Measurements from ENCODE around the gene NR1D2. TPM values are rescaled to one million over a fixed set of nuclear protein-coding genes. Genes with fewer than 3 reads are reported as not detected.
"Not testable (repeated sequence)": the region's sequence is repeated elsewhere in the genome, so short reads cannot be mapped to it uniquely, and the experiment has no call there.

NR1D2 gene
- 10 to 100 TPM; 42.5 to 50.0 (median 43.0) TPM for polyA plus RNA-seq (ENCODE audit: insufficient read length in 3 of 3)

DNA sequence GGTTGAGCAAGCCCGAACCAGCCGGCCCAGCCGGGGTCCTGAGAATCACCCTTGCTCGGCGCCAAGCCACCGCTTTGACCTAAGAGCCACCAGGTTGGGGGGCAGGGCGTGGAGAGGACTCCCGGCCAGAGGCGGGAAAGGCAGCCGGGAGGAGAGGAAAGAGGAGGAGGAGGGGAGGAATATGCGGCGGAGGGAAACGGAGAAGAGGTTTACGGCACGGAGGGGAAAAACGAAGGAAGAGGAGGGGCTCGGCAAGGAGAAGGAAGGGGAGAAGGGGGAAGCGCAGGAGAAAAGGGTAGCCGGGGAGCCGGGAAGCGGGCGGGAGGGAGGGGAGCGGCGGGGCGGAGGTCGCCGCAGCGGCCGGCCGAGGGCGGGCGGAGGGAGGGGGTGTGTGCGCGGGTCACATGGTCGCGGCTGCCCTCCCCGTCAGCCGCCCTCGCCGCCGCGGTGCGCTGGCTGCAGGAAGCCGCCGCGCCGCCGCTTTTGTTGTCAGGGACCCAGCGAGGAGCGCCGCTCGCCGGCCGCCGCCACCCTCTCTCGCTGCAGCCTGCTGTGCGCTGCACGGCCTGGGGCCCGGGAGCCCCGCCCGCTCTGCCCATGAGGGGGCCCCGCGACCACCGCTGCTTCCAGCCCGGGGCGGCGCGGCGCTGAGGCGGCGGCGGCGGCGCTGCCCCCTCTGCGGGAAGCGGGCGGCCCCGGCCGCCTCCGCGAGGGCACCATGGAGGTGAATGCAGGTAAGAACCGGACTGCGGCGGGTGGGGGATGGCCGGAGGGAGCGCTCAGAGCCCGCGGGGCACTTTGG is at the start of gene NR1D2:
Gene NR1D2 (plus strand): TSS at position 426 of the 802 bp plus-strand sequence. CDS start 293 bp downstream, at position 719.
- DNase-seq (ENCODE audit: low read depth in 3 of 3, low spot score in 2 of 3): no peak

DNA sequence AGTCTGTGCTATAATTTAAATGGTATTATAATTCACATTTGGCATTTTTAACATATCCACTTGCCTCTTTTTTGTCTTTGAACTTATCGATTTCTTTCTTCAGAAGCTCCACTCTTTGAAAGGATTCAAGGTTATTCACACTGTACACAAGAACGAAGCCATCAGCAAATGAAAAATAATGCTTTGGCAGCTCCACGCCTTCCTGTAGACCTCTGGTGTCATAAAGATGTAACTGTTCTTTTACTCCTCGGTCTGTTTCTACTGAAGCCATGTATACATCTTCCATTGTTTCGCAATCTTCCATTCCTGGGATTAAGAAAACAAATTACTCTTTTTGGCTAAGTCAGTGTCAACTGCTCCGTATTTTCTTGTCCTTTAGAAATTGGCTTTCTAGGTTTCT is 44.3 kb upstream of the NR1D2 start:
- no peak for DNase-seq (ENCODE audit: low read depth in 3 of 3, low spot score in 2 of 3)

DNA sequence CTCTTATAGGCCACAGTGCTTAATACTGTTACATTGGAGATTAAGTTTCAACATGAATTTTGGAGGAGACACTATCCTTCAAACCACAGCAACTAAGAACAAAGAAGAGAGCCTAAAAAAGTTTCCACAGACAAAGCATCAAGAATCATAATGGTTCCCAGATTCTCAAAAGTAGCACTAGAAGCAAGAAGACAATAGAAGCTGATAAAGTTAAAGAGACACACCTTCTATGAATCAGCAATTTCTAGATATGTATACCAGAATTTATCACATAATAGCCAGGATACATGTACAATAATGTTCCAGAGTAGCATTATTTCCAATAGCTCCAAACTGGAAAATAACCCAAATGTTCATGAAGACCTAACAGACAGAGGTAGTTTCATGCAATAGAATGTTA is 40.5 kb upstream of the NR1D2 start:
- no peak for DNase-seq (ENCODE audit: low read depth in 3 of 3, low spot score in 2 of 3)

DNA sequence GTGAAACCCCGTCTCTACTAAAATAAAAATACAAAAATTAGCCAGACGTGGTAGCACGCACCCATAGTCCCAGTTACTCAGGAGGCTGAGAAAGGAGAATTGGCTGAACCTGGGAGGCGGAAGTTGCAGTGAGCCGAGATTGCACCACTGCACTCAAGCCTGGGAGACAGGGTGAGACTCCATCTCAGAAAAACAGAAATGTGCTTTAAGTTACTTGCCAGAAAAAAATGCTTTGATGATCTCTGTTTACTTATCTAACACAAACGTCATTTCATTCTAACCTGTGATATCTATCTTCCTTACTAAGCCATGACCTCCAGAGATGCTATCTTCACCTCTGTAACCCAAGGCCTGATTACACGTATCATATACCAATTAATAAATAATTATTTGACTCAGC is 35.7 kb upstream of the NR1D2 start:
- DNase-seq (ENCODE audit: low read depth in 3 of 3, low spot score in 2 of 3): no peak

- DNase-seq (ENCODE audit: low read depth in 3 of 3, low spot score in 2 of 3): no peak
These were observed 33.7 kb upstream of the NR1D2 start for GRCh38 chr3:23911397-23911796.

DNA sequence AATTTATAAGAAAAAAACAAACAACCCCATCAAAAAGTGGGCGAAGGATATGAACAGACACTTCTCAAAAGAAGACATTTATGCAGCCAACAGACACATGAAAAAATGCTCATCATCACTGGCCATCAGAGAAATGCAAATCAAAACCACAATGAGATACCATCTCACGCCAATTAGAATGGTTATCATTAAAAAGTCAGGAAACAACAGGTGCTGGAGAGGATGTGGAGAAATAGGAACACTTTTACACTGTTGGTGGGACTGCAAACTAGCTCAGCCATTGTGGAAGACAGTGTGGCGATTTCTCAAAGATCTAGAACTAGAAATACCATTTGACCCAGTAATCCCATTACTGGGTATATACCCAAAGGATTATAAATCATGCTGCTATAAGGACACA is 32.8 kb upstream of the NR1D2 start:
- DNase-seq (ENCODE audit: low read depth in 3 of 3, low spot score in 2 of 3): not testable (repeated sequence)

GRCh38 chr3:23913182-23913581 is 31.9 kb upstream of the NR1D2 start:
- DNase-seq (ENCODE audit: low read depth in 3 of 3, low spot score in 2 of 3): no peak

- DNase-seq (ENCODE audit: low read depth in 3 of 3, low spot score in 2 of 3): no peak
These were observed 31.0 kb upstream of the NR1D2 start for GRCh38 chr3:23913873-23914743.

DNA sequence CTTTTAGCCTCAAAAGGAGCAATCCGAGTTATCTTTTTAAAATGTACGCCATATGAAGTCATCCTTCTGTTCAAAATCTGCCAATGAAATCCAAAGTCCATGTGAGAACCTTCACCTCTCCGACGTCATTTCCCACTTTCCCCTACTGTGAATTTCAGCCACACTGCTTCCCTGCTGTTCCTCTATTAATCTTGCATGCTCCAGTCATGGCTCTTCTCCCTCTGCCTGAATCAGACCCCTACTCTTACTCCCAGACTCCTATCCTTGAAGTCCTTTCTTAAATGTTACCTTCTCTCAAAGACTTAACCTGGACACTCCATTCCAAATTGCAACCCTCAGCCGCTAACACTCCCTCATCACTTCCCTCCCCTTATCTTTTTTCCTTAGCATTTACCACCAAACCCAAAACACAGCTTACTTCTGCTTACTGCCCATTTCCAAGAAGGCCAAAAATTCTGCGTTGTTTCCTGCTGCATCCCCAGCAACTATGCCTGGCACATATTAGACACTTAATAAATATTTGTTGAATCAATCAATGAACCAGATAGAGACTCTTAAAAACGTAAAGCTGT is 29.5 kb upstream of the NR1D2 start:
- DNase-seq (ENCODE audit: low read depth in 3 of 3, low spot score in 2 of 3): no peak

DNA sequence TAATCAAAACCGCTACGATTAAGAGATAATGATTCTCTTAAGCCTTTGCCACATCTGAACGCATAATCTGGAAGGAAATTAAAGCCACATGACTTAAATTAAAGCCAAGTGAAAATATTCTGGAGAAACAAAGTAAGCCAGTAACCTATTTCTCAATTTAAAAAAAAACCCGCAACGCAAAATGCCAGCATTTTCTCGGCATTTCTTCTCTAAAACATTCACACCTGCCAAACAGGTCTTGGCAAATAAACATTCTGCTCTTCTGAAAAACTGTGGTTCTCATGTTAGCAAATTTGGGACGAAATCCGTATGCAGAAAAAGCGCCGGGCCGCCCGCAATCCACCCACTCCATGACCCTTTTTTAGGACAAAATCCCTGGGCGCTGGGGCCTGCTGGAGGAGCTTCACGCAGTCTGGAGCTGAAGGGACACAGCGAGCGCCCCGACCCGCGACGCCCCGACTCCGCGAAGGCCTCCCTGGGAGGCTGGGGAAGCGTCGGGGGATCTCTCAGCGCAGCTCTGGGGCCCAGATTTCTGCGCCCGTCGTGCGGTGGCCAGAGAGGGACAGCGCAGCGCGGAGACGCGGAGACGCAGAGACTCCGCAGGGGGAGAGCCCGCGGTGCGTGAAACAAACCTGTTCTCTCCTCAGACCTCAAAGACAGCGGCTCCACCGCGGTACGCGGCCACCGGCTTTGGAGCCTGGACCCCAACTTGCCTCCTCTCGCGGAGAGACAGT is 28.8 kb upstream of the NR1D2 start:
- DNase-seq (ENCODE audit: low read depth in 3 of 3, low spot score in 2 of 3): no peak

- peak; percentile 93 to 94 (median 94) for DNase-seq (ENCODE audit: low read depth in 3 of 3, low spot score in 2 of 3)
These were observed 28.0 kb upstream of the NR1D2 start, which contains the start of the genes NKIRAS1 and RPL15 for GRCh38 chr3:23916886-23917678. Gene NKIRAS1, minus strand, starts transcription at chr3:23916990. Its CDS starts 6,086 bp downstream, at chr3:23910904. Gene RPL15, plus strand, starts transcription at chr3:23917132. Its CDS starts 728 bp downstream, at chr3:23917860.

GRCh38 chr3:23917679-23918303 is 27.3 kb upstream of the NR1D2 start:
- peak in 1 of 3 donors; percentile 47 for DNase-seq (ENCODE audit: low read depth in 3 of 3, low spot score in 2 of 3)

DNA sequence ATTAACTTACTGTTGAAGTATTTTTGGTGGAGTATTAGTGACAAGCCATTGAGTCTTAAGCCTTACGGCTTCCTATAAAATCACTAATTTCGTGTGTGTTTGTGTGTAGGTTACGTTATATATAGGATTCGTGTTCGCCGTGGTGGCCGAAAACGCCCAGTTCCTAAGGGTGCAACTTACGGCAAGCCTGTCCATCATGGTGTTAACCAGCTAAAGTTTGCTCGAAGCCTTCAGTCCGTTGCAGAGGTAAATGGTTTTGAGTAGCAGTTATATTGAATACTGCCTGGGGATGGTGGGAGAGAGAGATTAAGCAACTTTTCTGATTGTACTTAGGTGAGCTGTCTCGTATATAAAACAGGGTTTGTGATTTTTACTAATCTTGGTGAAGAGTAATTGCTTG is 26.8 kb upstream of the NR1D2 start:
- DNase-seq (ENCODE audit: low read depth in 3 of 3, low spot score in 2 of 3): not testable (repeated sequence)

DNA sequence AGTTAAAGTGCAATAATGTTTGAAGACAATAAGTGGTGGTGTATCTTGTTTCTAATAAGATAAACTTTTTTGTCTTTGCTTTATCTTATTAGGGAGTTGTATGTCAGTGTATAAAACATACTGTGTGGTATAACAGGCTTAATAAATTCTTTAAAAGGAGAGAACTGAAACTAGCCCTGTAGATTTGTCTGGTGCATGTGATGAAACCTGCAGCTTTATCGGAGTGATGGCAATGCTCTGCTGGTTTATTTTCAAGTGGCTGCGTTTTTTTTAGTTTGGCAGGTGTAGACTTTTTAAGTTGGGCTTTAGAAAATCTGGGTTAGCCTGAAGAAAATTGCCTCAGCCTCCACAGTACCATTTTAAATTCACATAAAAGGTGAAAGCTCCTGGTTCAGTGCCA is 25.5 kb upstream of the NR1D2 start:
- DNase-seq (ENCODE audit: low read depth in 3 of 3, low spot score in 2 of 3): no peak

DNA sequence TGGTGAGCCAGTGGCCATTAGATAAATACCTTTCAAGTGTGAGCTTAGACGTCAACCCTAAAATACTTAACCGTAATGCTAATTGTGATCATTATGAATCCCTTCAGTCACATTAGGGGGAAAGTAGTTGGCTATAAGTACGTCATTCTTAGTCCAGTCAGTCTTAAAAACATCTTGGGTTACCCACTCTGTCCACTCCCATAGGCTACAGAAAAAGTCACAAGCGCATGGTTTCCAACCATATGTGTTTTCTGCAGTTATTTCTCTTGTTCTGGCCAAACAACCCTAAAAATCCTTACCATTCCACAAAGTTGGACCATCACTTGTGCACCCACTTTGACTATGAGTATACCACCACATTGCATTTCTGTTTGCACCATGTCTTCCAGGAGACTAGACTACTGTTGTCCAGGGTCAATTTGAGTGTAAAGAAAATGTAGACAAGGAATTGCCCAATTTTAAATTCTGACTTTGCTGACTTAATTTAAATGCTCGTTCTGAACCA is 24.9 kb upstream of the NR1D2 start:
- DNase-seq (ENCODE audit: low read depth in 3 of 3, low spot score in 2 of 3): no peak

DNA sequence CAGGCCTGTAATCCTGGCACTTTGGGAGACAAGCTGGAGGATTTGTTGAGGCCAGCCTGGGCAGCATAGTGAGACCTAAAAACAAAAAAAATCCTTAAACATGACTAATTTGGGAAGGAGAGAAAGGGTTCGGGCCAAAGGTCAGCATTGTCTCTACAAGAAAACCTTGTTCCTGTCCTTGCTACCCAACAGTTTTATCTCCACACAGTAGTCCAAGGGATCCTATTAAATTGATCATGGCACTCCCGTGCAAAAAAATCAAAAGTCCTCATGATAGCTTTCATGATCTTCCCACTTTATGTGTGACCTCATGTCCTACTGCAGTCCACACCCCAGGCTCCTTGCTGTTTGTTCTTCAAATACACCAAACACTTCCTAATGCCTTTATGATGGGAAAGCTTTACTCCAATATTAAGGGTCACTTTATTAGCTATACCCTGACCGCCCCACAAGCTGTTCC is 24.0 kb upstream of the NR1D2 start:
- DNase-seq (ENCODE audit: low read depth in 3 of 3, low spot score in 2 of 3): no peak

DNA sequence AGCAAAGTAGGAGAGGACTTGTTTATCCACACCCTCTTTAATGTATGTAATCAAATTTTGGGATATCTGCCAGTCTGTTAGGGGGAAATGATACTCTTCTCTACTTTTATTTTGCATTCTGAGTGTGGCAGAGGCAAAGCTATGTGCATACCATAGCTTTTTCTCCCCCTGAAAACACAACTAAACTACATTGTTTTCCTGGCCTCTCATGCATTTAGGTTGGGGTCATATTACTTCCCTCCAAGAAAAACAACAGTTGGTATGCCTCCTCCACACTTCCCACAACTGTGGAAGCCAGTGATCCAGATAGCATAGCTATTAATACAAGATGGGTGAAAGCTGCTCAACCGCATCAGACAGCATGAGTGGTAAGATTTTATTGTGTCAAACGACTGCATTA is 21.3 kb upstream of the NR1D2 start:
- DNase-seq (ENCODE audit: low read depth in 3 of 3, low spot score in 2 of 3): no peak

GRCh38 chr3:23926246-23926645 is 18.8 kb upstream of the NR1D2 start:
- DNase-seq (ENCODE audit: low read depth in 3 of 3, low spot score in 2 of 3): no peak

- no peak for DNase-seq (ENCODE audit: low read depth in 3 of 3, low spot score in 2 of 3)
These were observed 18.4 kb upstream of the NR1D2 start for GRCh38 chr3:23926736-23927135.
